Measurements from ENCODE around the gene STAG1.
"Not testable (repeated sequence)": the region's sequence is repeated elsewhere in the genome, so short reads cannot be mapped to it uniquely, and the experiment has no call there.

Gene STAG1

DNA sequence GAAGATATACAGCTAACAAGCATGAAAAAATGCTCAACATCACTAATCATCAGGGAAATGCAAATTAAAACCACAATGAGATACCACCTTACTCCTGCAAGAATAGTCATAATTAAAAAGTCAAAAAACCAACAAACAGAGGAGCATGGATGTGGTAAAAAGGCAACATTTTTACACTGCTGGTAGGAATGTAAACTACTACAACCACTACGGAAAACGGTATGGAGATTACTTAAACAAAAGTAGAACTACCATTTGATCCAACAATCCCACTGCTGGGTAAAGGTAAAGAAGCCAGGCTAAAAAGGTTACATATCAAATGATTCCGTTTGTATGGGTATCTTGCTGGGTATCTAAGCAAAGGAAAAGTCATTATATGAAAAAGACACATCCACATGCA lies 53.8 kb downstream of the STAG1 start:
- no peak for DNase-seq

- no peak for DNase-seq
Observed at GRCh38 chr3:136696797-136697196, 55.4 kb downstream of the STAG1 start.

GRCh38 chr3:136694321-136694720 lies 57.9 kb downstream of the STAG1 start:
- no peak for DNase-seq

GRCh38 chr3:136690599-136690998 lies 61.6 kb downstream of the STAG1 start:
- no peak for DNase-seq

GRCh38 chr3:136685882-136686281 lies 66.3 kb downstream of the STAG1 start:
- DNase-seq, result no peak

GRCh38 chr3:136682740-136683312 lies 69.4 kb downstream of the STAG1 start:
- no peak for DNase-seq

GRCh38 chr3:136678981-136679380 lies 73.2 kb downstream of the STAG1 start:
- no peak for DNase-seq

DNA sequence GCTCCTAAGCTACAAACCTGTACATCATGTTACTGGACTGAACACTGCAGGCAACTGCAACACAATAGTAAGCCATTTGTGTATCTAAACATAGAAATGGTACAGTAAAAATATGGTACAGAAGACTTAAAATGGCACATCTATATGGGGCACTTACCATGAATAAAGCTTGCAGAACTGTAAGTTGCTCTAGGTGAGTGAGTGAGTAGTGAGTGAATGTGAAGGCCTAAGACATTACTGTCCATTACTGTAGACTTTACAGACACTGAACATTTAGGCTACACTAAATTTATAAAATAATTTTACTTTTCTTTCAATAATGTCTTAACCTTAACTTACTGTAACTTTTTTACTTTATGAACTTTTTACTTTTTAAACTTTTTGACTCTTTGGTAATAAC lies 76.2 kb downstream of the STAG1 start:
- DNase-seq, result no peak

- DNase-seq, result no peak
Observed at GRCh38 chr3:136675150-136675858, 76.9 kb downstream of the STAG1 start.

DNA sequence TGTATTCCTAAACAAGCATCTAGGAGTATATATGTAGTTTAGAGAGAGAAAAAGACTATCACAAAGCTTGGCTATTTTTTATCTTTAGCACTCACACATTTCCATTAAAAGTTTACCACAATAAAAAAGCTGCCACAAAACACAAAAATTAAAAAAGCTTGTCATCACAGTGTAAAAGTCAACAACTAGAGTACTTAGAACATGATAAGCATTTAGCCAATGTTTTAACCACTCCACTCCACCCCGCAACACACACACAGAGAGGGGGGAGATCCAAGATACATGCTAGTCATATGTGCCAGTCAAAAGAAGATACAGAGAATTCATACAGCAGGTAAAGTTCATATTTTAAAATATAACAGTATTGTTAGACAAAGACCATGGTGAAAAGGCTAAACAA lies 79.7 kb downstream of the STAG1 start:
- DNase-seq, result no peak

GRCh38 chr3:136671921-136672320 lies 80.3 kb downstream of the STAG1 start:
- DNase-seq, result no peak

- no peak for DNase-seq
Observed at GRCh38 chr3:136670166-136670565, 82.0 kb downstream of the STAG1 start.

DNA sequence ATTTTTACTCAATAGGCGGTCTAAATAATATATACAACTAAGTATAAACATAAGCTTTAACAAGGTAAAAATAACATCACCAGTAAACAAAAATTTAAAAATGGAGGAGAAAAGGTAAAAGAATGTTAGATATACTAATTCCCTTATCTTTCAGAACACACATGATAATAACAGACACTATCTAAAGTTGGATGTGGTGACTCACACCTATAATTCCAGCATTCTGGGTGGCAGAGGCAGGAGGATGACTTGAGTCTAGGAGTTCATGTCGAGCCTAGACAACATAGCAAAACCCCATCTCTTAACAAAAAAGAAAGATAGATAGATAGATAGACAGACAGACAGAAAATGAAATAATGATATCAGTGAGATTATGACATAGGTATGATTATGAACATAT lies 85.1 kb downstream of the STAG1 start:
- DNase-seq, result no peak

DNA sequence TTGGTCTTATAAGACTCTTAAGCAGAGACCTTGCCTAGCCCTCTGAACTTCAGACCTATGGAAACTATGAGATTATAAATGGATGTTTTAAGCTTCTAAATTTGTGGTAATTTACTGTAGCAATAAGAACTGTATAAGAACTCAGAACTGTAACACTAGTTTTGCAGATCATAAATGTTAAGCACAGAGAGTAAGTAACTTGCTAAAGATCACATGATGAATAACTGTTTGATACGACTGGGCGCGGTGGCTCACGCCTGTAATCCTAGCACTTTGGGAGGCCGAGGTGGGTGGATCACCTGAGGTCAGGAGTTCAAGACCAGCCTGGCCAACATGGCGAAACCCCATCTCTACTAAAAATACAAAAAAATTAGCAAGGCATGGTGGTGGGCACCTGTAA lies 85.9 kb downstream of the STAG1 start:
- not testable (repeated sequence) for DNase-seq

DNA sequence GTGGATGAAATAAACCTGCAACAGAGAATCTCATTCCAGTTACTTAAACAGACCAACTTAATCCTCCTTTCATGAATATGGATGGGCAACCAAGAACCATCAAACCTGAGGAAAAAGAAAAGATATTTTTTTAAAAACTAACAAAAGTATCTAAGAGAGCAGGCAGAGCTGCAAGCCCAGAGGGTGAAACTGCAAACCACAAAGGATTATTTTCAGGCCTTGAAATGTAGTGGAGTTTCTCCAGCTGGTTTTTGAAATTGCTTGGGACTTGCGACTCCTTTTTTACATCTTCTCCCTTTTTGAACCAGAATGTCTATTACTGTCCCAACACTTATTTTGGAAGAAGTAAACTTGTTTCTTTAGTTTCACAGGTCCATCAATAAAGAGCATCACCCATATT lies 87.4 kb downstream of the STAG1 start:
- no peak for DNase-seq

- no peak for DNase-seq
Observed at GRCh38 chr3:136661282-136661681, 90.9 kb downstream of the STAG1 start.

GRCh38 chr3:136658946-136659682 lies 93.1 kb downstream of the STAG1 start:
- DNase-seq, result no peak

DNA sequence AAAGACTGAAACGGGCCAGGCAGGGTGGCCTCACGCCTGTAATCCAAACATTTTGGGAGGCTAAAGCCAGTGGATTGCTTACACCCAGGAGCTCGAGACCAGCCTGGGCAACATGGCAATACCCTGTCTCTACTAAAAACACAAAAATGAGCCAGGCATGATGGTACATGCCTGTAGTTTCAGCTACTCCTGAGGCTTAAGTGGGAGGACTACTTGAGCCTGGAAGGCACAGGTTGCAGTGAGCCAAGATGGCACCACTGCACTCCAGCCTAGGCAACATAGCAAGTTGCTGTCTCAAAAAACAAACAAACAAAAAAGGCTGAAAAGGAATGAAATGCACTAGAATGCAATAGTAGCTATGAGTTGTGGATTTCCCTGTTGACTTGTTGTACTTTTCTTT lies 94.7 kb downstream of the STAG1 start:
- DNase-seq, result no peak

DNA sequence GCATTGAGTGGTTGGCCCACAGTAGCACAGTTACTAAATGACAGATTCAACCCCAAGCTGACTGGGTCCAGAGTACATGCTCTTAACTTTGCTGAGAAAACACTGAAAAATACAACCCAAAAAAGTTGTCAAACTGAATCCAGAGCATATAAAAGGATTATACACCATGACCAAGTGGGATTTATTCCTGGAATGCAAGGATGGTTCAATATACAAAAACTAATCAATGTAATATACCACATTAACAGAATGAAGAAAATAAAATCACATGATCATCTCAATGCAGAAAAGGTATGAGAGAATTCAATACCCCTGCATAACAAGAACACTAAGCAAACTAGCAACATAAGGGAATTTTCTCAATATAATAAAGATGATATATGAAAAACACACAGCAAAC lies 98.5 kb downstream of the STAG1 start:
- DNase-seq, result no peak

- no peak for DNase-seq
Observed at GRCh38 chr3:136651581-136651980, 100.6 kb downstream of the STAG1 start.

- no peak for DNase-seq
Observed at GRCh38 chr3:136650461-136650860, 101.7 kb downstream of the STAG1 start.

DNA sequence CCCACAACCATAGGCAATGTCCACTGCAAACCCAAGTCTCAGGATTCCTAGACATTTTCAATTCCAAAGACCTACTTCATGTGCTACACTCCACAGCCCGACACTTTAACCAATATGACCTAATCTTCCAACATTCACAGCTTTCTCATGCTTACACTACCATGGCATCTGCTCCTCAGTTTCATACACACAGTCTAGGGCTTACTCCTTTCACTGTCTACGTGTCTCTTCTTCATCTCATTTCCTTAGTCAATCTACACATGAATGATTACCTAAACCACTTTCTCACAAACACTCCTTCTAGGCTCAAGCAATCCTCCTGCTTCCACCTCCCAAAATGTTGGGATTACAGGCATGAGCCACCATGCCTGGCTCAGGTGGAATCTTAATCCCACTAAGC lies 106.3 kb downstream of the STAG1 start:
- no peak for DNase-seq

DNA sequence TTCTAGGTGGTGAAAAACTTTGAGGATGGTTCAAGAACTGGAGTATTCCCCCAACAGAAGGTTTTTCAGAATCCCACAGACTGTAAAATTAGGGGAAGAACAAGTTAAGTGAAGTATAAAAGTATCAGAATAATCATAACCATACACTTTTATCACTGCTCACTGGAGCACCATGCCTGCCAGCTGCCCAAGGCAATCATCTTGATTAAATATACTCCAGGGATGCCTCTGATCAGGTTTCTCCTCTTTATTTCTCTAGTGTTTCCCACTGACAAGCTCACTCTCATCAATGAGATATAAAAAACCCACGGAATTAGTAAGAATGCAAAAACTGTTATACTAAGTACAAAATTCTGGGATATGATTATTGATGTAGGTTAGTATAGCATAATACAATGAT lies 108.0 kb downstream of the STAG1 start:
- DNase-seq, result no peak

GRCh38 chr3:136643380-136643779 lies 108.8 kb downstream of the STAG1 start:
- DNase-seq, result not testable (repeated sequence)

Data from 8988T (cell line).